G401.6 (cell line): ENCODE data around the gene RPL35.

Experiments
- FAIRE-seq: peaks from 2 replicates; lab custom pipeline; 2012; peaks lifted over from hg19 to GRCh38; lab: Jason Lieb, UNC

RPL35 gene

DNA sequence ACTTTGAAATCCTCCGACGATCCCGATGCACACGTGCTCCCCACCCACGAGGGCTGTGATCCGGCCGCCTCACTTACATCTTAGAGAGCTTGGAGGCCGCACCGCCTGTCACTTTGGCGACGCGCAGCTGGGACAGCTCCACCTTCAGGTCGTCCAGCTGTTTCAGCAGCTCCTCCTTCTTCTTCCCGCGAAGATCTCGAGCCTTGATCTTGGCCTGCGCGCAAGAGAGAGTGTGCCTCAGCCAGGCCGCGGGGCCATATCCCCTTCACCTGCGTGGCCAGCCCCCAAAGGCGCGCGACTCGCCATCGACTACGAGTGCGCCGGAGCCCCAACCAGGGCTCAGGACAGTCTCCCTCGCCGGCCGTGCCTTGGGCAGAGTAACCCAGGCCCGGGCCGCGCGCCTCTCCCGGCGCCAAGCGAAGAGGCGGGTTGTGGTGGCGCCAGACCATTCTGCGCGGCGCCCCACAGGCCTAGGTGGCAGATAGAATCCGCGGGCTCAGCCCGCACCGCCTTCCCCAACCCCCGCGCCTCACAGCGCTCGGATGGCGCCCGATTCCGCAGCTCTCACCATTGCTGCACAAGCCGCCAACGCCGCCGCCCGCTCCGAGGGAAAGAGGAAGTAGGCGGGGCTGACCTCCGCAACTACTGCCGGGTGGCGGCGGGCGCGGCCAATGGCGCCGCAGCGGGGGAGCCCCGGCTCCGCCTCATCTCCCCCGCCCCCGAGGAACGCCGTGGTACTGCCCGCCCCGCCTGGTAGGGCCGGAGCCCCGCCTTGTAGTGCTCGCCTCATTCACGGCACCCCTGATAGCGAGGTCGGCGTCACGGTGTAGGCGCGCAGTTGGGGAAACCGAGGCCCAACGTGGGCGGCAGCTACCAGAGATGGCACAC is at the start of gene RPL35, which contains the start of gene ARPC5L:
Gene RPL35 (minus strand): TSS at position 616 of the 888 bp plus-strand sequence. CDS start 45 bp downstream, at position 571.
Gene ARPC5L (plus strand): TSS at position 789 of the 888 bp plus-strand sequence. CDS start 7,161 bp downstream, outside the sequence.
- no peak for FAIRE-seq

DNA sequence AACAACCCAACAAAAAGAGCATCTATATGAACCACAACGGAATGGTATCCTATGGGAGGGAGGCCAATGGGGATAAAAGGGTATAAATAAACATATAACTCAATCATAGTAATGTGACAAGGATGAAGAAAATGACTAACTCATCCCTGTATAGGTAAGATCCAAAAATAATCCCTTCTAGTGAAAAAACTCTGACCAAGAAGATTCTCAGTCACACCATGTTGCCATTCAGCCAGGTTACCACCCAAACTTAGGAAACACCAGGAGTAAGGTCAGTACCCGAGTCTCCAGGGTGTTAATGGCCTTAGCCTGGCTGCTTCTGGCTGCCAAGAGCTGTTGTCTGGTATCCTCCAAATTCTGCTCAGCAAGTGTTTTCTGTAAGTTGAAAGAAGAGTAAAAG is 46.3 kb upstream of the RPL35 start:
- no peak for FAIRE-seq

DNA sequence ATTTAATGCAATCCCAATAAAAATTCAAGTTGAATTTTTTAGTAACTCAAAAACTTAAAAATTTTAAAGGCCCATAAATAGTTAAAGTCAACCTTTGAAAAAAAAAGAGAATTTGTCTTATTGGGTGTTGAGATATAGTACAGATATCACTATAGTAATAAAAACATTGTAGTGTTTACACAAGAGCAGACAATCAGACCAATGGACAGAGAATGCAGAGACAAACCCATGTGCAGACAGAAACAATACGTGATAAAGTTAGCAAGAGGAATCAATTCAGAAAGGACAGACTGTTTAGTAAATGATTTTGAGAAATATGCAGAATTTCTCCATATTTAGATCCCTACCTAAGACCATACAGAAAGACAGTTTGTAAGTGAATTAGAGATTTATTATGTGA is 45.2 kb upstream of the RPL35 start:
- FAIRE-seq = peak; percentile 41

DNA sequence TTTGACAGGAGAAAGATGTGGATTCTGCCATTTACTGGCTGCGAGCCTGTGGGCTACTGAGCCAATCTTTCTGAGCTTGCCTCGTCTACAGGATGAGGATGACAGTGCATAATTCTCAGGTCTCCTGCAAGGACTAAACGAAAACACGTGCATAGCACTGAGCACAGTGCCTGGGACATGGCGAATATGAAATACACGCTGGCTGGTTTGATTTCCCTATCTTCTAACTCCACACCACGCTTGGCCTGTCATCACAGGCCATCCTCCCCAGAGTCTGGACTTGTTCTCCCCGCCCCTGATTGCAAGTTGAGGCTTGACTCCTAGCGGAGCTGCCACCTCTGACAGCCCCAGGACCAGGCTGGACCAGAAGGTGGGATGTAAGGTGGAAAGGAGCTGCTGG is 38.1 kb upstream of the RPL35 start:
- FAIRE-seq = no peak

DNA sequence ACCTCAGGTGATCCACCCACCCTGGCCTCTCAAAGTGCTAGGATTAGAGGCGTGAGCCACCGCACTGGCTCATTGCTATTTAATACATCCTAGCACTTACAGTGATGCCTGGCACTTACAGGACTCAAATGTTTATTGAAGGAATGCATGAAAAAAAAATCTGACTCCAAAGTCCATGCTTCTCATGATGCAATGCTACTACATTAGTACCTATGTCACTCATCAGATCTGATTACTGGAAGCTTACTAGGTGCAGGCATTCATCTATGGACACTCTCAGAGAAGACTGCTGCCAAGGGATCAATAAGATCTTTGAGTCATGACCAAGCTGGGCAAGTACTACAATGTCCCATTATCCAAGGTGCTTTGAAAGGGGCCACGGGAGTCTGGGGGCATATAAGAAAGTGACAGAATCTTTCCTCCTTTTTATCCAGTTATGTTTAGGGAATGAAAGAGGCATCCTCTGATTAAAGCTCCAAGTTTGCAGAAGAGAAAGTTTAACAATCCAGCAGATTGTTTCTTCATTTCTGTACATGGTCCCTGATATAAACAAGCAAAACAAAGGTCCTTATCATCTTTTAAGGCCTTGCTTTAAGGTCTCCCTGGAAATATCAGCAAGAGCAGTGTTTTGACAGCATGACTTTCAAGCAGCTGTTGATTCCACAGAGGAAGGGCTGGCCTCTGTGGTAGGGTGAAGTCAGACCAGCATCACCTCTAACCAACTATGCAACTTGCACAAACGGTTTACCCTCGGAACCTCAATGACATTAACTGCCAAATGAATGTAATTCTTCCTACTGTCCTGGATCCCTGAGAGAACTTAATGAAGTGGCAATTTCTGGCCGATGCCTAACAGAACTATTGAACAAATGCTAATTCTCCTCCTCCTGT is 36.1 kb upstream of the RPL35 start:
- FAIRE-seq = no peak

DNA sequence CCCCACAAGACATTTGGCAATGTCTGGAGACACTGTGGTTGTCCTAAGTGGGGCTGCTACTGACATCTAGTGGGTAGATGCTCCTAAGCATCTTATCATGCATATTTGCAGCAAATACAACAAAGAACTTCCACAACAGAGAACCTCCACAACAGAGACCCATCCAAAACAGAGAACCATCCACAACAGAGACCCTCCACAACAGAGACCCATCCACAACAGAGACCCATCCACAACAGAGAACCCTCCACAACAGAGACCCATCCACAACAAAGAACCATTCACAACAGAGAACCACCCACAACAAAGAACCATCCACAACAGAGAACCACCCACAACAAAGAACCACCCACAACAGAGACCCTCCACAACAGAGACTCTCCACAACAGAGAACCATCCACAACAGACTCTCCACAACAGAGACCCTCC is 33.0 kb upstream of the RPL35 start:
- FAIRE-seq = peak; percentile 21

DNA sequence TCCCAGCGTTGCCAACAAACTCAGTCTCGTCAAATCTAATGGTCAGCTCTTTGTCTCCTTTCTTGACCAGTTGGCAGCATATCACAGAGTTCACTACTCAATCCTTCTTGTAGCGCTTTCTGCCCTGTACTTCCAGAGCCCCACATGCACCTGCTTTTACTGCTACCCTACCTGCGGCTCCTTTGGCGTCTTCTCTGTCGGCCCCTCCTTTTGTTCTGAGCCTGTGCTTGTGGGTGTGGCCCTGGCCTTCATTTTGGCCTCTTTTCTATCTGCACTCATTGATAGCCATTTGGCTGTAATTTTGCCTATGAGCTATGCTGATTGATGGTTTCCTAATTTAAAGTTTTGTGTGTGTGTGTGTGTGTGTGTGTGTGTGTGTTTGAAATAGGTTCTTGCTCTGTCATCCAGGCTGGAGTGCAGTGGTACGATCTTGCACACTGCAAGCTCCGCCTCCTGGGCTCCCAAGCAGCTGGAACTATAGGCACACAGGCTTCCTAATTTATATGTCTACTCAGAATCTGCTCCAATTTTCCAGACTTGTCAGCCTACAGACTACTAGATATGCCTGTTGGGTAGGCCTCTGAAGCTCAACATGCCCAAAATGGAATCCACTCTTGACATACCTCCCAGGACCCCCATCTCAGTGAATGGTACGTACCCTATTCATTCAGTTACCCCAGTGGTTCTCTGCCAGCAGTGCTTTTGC is 32.4 kb upstream of the RPL35 start:
- FAIRE-seq = no peak

DNA sequence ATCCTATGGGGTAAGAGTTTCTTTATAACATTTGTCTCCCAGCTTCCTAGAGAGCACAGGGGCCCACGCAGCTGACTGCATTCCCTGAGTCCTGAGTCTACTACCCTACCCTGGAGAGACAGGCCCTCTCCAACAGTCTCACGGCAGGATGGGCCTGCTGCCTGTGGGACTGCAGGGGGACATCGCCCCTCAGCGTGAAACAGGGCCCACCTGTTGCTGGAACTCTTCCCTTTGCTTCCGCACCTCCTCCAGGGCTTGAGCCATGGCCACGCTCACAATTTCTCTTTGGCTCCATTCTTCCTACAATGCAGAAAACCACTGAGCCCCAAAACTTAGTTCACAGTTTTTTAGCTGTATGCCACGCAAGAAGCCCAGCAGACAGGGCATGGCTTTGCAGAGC is 28.4 kb upstream of the RPL35 start:
- FAIRE-seq = no peak

DNA sequence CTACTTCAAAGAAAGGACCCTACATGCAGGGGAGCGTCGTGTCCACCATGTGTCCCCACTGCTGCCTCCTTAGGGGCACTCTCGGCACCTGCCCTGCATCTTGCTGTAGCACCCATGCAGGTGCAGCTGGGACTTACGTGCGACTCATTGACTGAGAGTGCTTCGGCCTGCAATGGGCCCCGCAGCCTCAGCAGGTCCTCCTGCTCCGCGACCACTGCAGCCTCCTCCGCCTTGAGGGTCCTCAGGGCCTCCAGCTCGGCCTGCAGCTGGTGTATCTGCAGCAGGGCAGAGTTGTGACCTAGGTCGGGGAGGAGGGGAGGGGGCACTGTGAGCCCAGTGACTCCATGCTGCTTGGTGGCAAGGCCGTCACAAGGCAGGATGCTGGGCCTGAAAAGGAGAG is 27.2 kb upstream of the RPL35 start:
- FAIRE-seq = no peak

DNA sequence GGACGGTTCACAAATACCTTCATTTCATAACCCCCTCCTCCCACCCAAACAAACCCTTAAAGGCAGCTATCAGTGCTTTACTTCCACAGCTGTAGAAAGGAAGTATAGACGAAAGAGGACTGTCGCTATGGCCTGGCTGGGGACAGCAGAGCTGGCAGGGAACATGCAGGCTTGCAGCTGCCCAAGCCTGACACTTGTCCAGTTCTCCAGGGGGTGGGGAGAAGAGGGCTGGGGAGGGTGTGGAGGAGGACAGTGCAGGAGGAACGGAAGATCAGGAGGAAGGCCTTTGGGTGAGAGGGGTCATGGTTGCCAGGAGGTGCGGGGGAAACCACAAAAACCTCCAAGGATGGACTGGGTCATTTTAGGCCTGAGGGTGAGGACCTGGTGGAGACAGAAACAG is 26.1 kb upstream of the RPL35 start:
- FAIRE-seq = no peak

DNA sequence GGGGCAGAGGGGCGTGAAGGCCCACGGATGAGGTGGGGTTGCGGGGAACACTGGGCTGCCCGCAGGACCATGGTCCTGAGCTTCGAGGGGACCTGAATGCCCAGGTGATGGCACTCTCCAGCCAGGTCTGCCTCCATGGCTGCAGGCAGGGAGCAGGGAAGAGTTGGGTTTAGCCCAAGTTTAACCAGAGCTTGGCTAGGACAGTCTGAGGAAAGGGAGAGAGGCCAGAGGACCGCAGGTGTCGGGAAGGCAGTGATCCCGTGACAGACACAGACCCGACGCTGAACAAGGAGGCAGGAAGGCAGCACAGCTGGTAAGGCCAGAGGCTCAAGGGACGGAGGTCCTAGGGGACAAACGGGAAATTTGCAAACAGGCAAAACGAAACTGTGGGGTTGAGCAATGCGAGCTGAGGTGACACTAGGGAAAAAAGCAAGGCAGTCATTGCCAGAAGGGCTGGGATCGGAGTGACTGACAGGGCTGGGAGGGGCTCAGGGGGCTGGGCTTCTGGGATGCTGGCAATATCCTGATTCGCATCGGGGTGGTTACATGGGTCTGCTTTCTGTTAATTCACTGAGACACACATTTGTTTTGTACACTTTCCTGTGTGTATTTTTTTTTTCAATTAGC is 25.2 kb upstream of the RPL35 start:
- no peak for FAIRE-seq

DNA sequence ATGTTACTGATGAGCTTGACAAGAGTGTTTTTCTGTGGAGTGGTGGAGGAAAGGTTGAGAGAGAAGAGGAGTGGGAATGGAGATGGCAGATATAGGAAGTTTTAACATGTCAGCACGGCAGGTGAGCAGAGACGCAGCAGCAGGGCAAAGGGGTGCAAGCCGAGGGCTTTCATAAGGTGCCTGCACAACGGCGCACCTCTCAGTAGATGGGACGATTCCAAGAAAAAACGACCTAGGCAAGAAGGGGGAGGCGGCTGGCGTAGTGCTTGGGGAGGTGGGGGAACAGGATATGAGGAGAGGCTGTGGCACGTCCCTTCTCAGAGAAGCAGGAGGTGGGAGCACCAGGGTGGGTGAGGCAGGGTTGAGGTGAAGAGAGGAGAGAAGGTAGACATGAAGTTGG is 24.7 kb upstream of the RPL35 start:
- FAIRE-seq = no peak

DNA sequence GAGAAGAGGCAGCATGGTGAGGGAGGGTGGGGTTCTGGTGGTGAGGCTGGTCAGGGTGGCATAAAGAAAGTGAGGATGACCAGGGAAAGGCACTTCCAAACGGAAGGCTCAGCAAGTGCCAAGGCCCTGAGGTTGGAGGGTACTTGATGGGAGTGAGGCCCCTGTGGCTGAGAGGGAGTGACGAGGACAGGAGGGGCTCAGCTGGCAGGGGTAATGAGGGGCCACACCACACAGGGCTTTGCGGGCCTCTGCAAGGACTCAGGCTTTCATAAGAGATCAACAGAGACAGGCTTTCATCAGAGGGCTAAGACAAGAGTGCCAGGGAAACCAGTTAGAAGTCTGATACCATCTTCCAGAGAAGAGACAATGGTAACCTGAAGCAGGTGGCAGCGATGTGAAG is 23.8 kb upstream of the RPL35 start:
- no peak for FAIRE-seq

DNA sequence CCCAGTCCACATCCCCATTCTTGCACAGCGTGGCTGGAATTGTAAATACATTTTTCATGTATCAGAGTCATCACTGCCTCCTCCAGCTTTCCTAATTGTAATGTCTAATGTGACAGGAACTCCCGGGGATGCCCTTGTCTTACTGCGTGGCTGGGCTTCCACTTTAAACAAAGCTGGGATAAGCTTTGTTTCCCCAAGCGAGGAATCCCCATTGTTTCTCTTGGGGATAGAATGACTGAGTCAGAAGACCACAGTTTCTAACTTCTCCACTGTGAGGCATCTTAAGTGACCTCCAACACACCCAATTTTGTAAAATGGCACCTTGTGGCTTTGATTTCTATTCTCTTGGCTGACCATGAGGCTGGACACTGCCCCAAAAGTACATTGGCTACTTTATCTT is 22.6 kb upstream of the RPL35 start:
- FAIRE-seq = no peak

DNA sequence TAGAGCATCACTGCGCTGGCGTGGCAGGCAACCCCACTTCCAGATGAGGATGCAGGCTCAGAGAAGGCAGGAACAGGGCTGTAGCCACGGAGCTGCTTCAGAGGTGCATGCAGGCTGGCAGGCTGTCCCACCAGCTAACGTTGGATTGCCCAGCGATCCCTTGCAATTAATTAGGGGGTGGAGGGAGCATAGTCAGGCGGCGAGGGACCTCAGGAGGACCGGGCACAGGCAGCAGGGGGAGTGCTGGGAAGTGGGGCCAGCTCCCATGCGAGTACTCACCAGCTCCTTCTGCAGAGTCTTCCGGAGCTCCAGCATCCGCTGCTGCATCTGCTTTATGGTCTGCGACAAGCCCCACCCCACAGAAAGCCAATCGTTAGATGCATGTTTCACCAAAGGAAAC is 20.5 kb upstream of the RPL35 start:
- FAIRE-seq = no peak

DNA sequence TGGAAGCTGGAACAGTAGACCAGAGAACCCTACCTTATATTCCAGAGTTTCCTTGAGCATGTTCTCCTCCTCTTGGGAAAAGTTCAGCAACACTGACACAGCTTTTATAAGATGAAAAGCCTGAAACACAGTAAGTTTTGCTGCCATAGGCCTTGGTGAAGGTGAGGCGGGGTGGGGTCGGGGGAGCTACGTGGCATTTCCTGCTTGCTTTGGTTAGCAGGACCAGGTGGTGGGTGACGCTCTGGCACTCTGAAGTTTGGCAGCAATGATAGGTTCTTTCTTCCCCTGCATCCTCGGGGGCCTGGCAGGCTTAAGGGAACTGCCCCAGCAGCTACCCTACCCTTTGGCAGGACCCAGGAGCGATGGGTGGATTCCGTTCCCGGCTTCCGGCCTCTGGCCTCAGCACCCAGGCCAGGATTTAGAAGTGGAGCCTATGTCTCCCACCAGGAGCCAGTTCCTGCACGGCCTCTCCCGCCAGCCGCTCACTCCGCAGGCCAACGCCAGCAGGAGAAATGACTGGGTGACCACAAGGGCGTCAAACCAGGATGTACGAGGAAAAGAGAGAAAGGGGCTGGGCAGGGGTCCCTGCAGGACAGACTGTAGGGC is 19.5 kb upstream of the RPL35 start:
- no peak for FAIRE-seq

DNA sequence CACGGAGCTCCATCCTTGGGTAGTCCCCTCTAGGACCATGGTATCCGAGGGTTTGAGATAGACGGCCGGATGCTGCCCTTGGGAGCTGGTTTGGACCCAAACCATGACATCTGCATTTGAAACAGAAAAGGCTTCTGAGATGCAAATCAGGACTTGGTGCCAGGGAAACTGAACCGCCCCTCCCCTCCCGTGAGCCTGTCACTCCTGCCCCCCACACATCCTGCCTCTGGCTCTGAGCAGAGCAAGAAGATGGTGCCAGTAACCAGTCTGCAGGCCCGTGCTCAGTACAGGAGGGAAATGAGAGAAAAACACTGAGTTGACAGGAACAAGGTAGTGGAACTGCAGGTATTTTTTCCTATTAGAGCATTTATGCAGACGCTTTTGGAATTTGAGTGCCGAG is 18.7 kb upstream of the RPL35 start:
- no peak for FAIRE-seq

DNA sequence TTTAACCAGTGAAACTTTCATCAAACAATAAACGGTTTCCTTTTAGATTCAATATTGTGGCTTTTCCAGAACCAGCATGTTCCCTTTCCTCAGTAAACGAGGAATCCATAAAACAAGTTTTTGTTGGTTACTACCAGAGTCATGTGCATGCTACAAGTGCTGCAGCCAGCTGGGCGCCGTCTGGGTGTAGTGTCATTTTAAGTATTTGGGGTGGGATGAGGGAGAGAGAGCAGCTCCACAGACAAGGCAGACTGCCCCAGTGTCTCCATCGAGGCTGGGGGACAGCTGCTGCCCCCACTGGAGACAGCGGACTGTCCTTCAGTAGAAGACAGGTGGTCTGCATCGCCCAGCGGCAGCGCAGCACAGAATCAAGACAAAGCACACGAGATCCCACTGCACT is 17.5 kb upstream of the RPL35 start:
- no peak for FAIRE-seq

DNA sequence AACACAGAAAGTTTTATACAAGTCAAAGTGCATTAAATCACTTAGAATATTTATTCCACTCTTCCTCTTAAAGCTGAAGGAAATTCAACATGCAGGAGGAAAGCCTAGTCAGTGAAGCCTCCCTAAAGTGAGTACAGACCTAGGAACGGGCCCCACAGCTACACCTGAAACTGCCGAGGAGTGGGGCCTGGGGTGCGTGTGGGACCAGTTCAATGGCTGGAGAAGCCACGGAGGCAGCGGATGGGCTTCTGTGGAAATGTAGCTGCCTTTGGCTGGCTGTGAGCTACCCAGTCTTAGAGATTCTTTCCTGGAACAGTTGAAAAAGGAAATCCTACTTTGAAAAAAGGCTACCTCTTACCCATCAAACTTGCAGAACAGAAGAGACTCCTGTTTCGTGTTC is 16.8 kb upstream of the RPL35 start:
- FAIRE-seq = no peak

DNA sequence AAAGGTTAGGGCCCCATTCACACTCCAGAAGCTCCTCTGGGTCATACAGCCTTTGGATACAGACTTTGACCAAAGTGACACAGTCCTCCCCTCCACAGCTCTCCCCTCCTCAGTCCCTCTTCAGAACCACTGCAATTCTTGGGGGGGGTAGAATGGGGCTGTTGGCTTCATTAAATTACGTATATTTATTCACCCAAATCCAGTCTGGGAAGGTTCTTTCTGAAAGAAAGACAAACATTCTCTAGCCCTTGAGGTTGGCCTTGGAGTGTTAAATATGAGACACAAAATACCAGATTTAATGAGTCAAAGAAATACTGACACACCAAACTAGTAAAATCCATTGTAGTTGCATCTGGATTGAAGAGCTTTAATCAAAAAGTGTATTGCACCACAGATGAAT is 16.3 kb upstream of the RPL35 start:
- no peak for FAIRE-seq

DNA sequence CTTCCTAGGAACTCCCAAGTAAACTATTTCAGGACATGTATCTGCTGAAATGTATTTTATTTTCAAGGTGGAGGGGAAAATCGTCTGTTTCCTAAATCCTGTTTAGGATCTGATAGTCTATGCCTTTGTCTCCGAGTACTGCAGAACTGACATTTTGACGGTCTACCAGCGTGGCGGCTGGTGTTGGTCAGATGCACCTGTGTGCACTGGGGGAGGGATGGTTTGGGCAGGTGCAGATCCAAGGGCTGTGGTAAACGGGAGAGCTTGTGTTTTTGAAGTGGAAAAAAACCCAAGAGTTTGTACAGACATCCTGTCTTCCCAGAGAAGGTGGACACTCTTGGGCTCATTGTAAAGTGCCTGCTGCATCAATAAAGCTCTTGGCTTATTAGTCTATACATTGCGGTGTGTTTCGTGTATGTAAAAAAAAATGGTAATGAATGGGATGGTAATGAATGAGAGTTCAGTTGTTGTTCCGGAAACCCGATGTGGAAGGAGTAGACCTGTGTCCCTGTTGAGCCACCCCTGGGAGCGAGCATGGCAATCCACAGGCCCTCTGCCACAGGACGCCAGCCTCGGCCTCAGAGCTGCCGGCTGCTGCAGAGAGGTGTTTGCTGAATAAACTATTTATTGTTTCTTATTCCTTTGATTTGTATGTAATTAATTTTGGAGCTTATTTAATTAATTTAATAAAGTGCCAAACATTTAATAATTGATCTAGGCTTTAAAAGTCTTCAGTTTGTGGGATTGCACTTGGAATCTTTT is 15.4 kb upstream of the RPL35 start:
- FAIRE-seq = no peak
